Measurements from ENCODE around the gene F11R. TPM values are rescaled to one million over a fixed set of nuclear protein-coding genes. Genes with fewer than 3 reads are reported as not detected.
A peak's percentile ranks its signal among the peaks of the same experiment; 100 is the strongest.

Gene F11R
- total and polyA plus RNA-seq, 3 donors from 2014 or later: 34.5 to 54.0 (median 38.3) TPM

DNA sequence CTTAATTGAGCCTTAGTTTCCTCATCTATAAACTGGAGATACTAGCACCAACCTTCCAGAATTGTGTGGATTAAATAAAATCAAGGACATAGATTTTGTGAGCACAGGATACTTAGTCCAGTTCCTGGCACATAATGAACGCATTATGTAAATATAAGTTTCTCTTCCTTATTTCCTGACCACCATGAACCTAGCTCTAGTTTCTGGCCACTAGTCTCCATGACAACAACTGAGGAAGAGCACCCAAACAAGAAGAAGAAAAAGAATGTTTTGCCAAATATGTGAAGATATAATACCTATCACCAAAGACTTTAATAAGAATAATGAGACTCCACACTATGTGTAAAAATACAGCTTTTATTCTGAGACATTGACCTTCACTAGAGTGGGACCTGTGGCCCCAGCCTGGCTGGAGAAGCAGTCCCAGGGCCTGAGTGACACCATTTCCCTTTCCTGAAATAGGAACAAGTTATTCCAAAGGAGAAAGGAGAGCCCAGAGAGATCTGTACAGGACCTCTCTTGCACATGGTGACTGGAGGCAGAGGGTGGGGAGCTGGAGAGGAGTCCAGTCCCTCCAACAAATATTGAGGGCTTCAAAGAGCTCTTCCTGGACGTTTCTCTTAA is 25.8 kb upstream of the F11R start:
- intact Hi-C loops (cut with DNase I; ENCODE audit: low total_unique reads): no loop called here
- H3K36me3 ChIP-seq (ENCODE audit: low read depth, missing control alignments): no peaks in the 10 kb centered on the region
- DNase-seq: no peak
- H3K27ac ChIP-seq: peak overlapping the region; percentile 91 to 92
- H3K4me3 ChIP-seq: peak overlapping the region; percentile 77 to 98
- no peak for TF ChIP-seq POLR2A (IDR thresholded peaks at IDR 0.05)
- TF ChIP-seq, protein P1, sequence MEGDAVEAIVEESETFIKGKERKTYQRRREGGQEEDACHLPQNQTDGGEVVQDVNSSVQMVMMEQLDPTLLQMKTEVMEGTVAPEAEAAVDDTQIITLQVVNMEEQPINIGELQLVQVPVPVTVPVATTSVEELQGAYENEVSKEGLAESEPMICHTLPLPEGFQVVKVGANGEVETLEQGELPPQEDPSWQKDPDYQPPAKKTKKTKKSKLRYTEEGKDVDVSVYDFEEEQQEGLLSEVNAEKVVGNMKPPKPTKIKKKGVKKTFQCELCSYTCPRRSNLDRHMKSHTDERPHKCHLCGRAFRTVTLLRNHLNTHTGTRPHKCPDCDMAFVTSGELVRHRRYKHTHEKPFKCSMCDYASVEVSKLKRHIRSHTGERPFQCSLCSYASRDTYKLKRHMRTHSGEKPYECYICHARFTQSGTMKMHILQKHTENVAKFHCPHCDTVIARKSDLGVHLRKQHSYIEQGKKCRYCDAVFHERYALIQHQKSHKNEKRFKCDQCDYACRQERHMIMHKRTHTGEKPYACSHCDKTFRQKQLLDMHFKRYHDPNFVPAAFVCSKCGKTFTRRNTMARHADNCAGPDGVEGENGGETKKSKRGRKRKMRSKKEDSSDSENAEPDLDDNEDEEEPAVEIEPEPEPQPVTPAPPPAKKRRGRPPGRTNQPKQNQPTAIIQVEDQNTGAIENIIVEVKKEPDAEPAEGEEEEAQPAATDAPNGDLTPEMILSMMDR (IDR thresholded peaks at IDR 0.05): no peak
- 30 to 62% methylated on average over 2 of the region's 2 CpGs for WGBS, 2 donors
- H3K4me1 ChIP-seq: peaks cover 8% of the 10 kb centered on the region
- no peaks in the 10 kb centered on the region for H3K27me3 ChIP-seq
- H3K9me3 ChIP-seq: no peaks in the 10 kb centered on the region

DNA sequence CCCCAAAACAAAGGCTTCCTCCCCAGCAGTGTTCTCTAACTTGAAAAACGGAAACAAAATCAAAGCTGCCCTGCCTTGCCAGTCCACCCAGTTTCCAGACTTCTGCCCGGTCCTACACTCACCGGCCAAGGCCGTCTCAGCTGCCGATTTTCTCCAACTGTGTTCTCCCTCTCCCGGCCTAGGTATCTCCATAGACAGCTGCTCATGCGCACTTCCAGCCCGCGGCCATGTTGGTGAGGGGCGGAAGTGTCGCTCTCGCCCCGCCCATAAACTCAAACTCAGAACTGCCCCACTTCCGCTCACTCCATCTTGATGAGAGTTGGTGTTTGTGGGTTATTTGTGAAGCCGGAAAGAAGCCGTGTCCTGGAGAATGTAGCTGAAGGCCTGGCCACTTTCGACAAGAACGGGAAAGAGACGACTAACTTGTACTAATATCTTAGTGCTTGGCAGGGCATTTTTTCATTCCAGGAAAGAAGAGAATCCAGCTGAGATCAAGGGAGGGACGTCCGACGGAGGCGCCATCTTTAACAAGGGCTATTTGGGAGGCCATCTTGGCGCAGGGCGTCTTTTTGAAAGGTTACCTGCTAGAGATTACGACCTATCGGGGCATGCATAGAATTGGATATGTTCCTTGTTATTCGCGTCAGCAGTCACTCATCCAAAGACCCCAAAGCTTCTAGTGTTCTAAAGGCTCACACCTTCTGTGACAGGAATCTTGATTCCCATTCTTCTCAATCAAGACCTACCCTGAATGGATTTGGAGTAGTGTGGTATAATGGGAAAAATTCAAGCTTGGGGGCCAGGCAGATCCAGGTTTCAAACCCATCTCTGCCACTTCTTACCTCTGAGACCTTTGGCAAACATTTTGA is 25.0 kb upstream of the F11R start, which contains the start of gene USF1:
USF1 (minus strand) TSS at position 242 of the 869 bp plus-strand sequence. CDS start 2,702 bp downstream, outside the sequence.
- peak; percentile 97 for DNase-seq
- intact Hi-C loops (cut with DNase I; ENCODE audit: low total_unique reads): no loop called here
- Histone ChIP-seq H3K4me3 (peak within 1 kb of the TSS; percentile 77 to 98), H3K27me3 (no peaks in the 10 kb centered on the region), H3K36me3 (ENCODE audit: low read depth, missing control alignments) (no peaks in the 10 kb centered on the region), H3K9me3 (no peaks in the 10 kb centered on the region), H3K27ac (peak within 1 kb of the TSS; percentile 91 to 92), H3K4me1 (peaks cover 8% of the 10 kb centered on the region)
- 0% methylated on average over 24 to 29 of the region's 29 CpGs for WGBS, 2 donors
- TF ChIP-seq, protein P1 (IDR thresholded peaks at IDR 0.05): no peak
- TF ChIP-seq POLR2A (IDR thresholded peaks at IDR 0.05): peak; percentile 90

DNA sequence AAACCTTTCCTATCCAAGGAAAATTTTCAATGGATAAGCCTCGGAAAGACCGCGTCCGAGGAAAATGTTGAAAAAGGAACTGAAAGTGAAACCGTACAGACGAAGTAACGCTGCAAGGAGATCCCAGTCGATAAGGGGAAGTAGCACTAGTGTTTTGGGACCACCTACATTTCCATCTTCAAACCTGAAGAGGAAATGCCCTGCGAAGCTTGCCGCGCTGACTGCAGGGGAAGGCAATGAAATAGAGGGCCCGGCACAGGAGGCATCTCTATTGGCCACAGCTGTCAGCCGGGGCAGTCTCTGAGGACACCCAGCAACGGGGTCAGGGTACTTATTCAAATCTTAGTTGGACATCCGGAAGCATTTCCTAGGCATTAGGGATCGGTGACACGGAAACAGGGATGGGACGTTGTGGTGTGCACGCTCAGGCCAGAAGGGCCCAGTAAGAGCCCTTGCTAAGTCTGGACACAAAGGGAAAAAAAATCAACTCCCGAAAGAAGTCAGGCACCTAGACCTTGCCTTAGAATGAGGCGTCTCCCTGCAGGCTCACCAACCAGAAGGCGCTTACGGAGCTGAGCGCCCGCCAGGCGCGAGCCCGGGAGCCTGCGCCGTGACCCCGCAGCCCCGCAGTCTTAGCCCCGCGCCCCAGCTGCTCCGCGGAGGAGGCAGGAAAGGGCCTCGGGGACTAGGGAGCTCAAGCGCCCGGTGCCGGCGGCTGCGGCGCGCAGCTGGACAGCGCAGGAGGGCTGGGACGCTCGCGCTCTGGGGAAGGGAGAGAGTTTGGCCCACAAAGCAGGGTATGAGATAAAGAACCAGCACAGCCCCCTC is 24.2 kb upstream of the F11R start:
- Histone ChIP-seq H3K9me3 (no peaks in the 10 kb centered on the region), H3K4me3 (peak overlapping the region; percentile 77 to 98), H3K36me3 (ENCODE audit: low read depth, missing control alignments) (no peaks in the 10 kb centered on the region), H3K27ac (peak overlapping the region; percentile 91 to 92), H3K4me1 (peaks cover 8% of the 10 kb centered on the region), H3K27me3 (no peaks in the 10 kb centered on the region)
- intact Hi-C loops (cut with DNase I; ENCODE audit: low total_unique reads): no loop called here
- WGBS, 2 donors: 0 to 1% methylated on average over 20 to 48 of the region's 48 CpGs
- TF ChIP-seq, protein P1 (IDR thresholded peaks at IDR 0.05): no peak
- no peak for TF ChIP-seq POLR2A (IDR thresholded peaks at IDR 0.05)
- DNase-seq: peak; percentile 76

DNA sequence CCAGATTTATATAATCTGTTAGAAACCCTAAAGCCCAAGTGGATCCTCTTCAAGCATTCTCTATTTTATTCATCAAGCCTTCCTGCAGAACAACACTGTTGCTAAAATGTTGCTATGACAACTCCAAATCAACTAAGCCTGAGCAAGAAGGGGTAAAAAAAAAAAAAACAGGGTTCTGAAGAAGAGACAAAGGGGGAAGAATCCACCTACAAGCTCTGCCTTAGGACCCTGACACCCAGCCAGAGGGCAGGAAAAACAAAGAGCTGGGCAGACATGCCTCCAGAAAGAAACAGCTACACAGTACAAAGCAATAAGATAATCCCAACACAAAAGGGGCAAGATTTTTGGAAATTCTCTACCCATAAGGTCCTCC is 23.6 kb upstream of the F11R start:
- Histone ChIP-seq H3K4me1 (peaks cover 8% of the 10 kb centered on the region), H3K27me3 (no peaks in the 10 kb centered on the region), H3K9me3 (no peaks in the 10 kb centered on the region), H3K36me3 (ENCODE audit: low read depth, missing control alignments) (no peaks in the 10 kb centered on the region), H3K4me3 (peak overlapping the region; percentile 77 to 98), H3K27ac (peak overlapping the region; percentile 91 to 92)
- no peak for TF ChIP-seq POLR2A (IDR thresholded peaks at IDR 0.05)
- TF ChIP-seq, protein P1 (IDR thresholded peaks at IDR 0.05): no peak
- intact Hi-C loops (cut with DNase I; ENCODE audit: low total_unique reads): no loop called here
- DNase-seq: no peak

All from testis (tissue), 3 donors.